NCI-H226 (cell line): Measurements from ENCODE around the gene CTPS1.

Experiments
- DNase-seq: peaks from one replicate; pipeline ENCODE4 v3.0.0-alpha.2; 2015

The CTPS1 gene

DNA sequence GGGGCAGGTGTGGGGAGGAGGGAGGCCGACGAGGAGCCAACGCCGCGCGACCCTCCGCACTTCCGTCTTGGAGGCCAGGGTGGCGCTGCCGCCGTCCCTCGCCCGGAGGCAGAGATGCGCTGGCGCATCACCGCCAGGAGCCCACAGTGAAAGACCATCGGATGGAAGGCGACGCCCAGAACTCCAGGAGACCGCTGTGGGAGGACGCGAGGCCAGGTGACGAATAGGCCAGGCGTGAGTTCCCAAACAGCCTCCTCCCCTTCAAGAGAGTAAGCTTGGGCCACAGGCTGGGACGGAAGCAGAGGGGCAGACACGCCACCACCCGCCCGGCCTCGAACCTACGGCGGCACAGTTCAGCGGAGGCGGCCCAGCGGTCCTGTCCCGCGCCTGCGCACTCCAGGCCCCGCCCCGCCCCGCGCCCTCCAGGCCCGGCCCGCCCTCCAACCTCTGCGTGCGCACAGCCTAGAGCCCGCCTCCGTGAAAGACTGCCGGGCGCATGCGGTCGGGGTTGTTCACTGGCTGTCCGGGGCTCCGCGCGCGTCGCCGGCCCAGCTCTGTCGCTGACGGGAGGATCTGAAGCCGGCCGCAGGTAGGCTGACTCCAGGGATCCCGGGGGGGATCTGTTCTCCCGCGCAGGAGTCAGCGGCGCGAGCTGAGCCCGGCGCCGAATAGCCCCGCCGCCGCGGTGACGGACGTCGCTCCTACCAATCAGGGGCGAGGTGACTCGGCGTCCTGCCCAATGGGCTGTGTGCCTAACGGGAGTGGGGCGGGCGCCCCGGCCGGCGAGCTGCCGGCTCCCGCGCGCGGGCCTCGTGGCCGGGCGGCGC lies at the start of gene CTPS1:
Gene CTPS1, plus strand, starts transcription at position 456 of the 827 bp plus-strand sequence. CDS start 3,595 bp downstream, outside the sequence.
- peak; percentile 87 for DNase-seq

GRCh38 chr1:40930174-40930964 lies 49.1 kb upstream of the CTPS1 start:
- no peak for DNase-seq

GRCh38 chr1:40931601-40932000 lies 47.9 kb upstream of the CTPS1 start:
- no peak for DNase-seq

GRCh38 chr1:40932006-40932405 lies 47.5 kb upstream of the CTPS1 start:
- no peak for DNase-seq

DNA sequence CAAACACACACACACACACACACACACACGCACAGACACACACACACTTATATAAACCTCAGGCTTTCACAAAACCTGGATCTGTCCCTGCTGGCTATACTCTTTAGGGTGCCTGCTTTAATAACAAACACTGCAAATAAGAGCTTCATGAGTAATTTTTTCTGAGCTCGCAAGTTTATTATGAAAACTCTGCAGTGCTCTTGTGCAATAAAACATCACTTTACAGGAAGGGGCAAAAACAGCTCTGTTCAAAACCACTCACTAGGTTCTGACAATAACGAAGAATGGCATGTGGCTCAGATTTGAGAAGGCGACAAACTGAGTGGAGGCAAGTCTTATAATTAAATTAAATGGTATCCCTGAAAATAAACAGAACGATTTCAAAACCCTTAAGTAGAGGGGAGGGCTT lies 42.6 kb upstream of the CTPS1 start:
- DNase-seq: no peak

- DNase-seq: no peak
Measured at GRCh38 chr1:40938393-40938792, 41.1 kb upstream of the CTPS1 start.

GRCh38 chr1:40939320-40940059 lies 40.0 kb upstream of the CTPS1 start:
- DNase-seq: peak; percentile 25

DNA sequence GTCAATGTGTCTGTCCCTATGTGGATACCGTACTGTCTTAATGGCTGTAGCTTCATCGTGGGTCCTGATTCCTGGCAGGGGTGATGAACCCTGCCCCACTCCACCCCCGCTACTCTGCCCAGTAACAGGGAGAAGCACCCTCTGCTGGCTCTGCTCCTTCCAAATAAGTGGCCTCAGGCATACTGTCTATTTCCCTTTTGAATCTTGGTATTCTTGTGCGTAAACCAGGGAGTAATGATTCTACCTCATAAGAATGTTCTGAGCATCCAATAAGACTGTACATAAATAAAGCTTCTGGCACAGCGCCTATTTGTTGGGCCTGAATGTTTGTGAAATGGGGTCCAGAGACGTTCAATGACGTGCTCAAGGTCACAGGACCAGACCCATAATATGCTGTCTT lies 35.2 kb upstream of the CTPS1 start:
- peak; percentile 71 for DNase-seq

DNA sequence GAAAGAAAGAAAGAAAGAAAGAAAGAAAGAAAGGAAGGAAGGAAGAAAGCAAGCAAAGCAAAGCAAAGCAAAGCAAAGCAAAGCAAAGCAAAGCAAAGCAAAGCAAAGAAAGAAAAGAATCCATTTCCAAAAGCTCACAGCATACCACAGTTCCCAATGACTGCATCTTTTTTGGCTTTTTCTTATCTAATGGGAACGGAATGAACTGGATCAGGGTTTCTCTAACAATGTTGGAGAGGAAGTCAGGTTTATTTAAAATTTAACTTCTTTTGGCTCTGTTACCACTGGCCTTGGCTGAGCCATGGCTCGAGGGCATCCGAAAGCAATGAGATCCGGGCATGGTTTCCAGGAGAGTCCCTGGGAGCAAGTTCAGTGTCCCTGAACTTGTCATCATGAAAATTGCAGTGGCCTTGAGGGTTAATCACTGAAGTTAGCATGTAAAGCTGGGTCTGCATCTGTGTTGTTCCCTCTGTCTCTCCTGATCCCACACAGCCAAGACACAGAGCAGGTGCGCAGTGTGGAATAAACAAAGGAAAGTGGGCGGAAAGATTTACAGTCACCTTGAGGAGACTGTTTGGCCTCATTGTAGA lies 34.6 kb upstream of the CTPS1 start:
- DNase-seq: peak; percentile 42

GRCh38 chr1:40945491-40945973 lies 34.0 kb upstream of the CTPS1 start:
- no peak for DNase-seq

DNA sequence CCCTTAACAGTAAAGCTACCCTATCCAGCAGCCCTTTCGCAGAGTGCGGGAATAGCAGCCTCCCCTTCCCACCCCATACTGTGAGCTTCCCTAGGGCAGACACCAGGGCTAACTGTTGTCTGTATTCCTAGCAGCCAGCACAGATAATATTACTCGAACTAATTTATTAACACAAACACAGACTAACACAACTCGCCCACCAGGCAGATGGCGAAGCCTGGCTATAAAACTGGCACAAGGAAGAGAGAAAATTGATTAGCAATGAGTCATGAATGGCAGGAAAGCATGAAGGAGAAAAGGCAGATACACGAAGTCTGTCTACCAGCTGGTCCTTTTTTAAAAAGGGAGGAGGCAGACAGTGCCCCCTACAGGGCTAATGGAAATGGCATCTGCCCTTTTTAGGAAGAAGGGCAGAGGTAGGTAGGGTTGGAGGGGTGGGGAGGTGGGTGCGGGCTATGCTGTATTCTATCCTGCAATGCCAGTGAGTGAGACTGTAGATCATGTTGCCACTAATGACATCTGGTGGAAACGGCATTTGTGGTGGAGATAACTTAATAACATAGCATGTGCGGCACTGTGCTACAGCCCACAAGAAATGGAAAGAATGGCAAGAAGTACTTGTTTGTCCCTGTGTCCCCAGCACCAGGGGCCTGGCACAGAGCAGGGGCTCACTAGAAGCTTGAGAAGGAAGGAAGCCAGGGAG lies 30.6 kb upstream of the CTPS1 start:
- peak; percentile 56 for DNase-seq

- DNase-seq: no peak
Measured at GRCh38 chr1:40949563-40949962, 29.9 kb upstream of the CTPS1 start.

- peak; percentile 29 for DNase-seq
Measured at GRCh38 chr1:40951943-40952743, 27.4 kb upstream of the CTPS1 start.

- no peak for DNase-seq
Measured at GRCh38 chr1:40952744-40953315, 26.7 kb upstream of the CTPS1 start.

DNA sequence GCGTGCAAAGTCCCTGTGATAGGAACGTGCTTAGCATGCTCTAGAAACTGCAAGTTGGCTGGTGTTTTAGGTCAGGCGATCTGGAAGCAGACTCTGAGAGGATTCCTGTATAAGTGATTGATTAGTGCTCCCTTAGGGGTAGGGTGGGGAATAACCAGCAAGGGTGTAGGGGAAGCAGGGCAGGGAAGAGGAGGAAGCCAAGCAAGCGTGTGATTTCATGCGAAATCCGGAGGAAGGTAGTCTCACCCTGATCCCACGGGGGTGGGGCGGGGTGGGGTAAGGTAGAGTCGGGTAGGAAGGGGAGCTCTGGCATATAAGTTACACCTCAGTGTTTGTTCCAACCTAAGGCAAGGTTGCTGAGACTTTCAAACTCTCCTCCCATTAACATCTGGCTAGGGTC lies 24.9 kb upstream of the CTPS1 start:
- DNase-seq: no peak

GRCh38 chr1:40955266-40955665 lies 24.2 kb upstream of the CTPS1 start:
- no peak for DNase-seq

DNA sequence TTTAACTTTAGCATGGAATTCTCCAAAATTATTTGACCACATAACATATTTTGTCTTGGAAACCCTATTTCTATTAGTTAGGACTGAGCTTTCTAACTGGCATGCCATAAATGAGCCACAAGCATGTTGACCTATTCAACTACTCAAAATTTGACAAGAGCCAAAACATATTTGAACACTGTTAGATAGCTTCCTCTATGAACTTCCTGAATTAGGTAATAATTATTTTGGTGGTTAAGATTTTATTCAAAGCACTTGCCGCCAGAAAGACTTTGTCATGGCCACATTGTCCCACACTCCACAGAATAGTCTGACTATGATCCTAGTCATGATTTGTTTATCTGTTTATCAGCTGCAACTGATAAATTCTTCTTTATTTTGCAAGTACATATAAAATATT lies 23.1 kb upstream of the CTPS1 start:
- DNase-seq: no peak

- no peak for DNase-seq
Measured at GRCh38 chr1:40958210-40958609, 21.3 kb upstream of the CTPS1 start.

GRCh38 chr1:40965531-40965930 lies 14.0 kb upstream of the CTPS1 start:
- no peak for DNase-seq

GRCh38 chr1:40966417-40966816 lies 13.1 kb upstream of the CTPS1 start:
- no peak for DNase-seq

DNA sequence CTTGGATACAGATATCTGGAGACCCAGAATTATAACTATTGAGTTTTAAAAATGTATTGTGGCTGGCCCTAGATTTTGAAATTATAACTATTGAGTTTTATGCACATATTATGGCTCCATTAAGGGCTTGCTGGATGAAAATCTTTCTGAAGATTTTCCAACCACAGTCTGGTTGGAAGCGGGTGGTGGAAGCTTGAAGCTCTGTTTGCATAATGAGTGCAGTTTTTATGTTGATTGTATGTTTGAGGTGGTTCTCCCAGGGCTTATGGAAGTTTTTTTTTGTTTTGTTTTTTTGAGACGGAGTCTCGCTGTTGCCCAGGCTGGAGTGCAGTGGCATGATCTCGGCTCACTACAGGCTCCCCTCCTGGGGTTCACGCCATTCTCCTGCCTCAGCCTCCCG lies 10.1 kb upstream of the CTPS1 start:
- no peak for DNase-seq
